Measurements from ENCODE around the gene B3GALNT2. TPM values are rescaled to one million over a fixed set of nuclear protein-coding genes. Genes with fewer than 3 reads are reported as not detected.

B3GALNT2 gene
- total and polyA plus RNA-seq, 11 donors, result 5.4 to 25.9 (median 20.1) TPM

DNA sequence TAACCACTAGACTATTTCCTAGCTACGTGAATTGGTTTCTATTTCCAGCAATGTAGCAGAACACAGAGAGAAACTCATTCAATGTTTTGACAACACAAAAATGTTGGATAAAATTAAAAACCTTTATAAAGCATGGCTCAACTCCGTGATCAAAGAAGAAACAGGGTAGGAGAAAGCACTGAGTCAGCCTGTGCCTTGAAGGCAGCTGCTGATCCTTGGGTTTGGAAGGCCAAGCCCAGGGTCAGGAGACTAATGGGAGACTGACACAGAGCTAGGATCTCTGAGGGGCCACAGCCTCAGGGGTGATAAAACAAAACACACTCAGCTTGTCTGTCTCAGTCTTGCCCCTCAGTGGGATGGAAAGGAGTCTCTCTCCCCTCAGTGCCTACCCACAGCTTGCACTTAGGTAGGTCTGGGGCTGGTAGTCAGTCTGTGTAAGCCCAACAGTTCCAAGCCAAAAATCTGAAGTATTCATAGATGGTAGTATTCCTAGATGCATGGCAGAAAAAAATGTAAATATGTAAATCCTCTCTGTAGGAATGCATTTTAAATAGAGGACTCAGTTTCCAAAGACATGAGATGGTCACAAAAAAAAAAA is 53.3 kb downstream of the B3GALNT2 start:
- no peak overlapping the region for H3K27ac ChIP-seq
- TF ChIP-seq POLR2A (IDR thresholded peaks at IDR 0.05), result no peak
- TF ChIP-seq, protein P1, sequence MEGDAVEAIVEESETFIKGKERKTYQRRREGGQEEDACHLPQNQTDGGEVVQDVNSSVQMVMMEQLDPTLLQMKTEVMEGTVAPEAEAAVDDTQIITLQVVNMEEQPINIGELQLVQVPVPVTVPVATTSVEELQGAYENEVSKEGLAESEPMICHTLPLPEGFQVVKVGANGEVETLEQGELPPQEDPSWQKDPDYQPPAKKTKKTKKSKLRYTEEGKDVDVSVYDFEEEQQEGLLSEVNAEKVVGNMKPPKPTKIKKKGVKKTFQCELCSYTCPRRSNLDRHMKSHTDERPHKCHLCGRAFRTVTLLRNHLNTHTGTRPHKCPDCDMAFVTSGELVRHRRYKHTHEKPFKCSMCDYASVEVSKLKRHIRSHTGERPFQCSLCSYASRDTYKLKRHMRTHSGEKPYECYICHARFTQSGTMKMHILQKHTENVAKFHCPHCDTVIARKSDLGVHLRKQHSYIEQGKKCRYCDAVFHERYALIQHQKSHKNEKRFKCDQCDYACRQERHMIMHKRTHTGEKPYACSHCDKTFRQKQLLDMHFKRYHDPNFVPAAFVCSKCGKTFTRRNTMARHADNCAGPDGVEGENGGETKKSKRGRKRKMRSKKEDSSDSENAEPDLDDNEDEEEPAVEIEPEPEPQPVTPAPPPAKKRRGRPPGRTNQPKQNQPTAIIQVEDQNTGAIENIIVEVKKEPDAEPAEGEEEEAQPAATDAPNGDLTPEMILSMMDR (IDR thresholded peaks at IDR 0.05), result no peak
- 54 to 75% (median 70%) methylated on average over 2 of the region's 2 CpGs for WGBS, 4 donors
- H3K4me3 ChIP-seq, result no peak overlapping the region
- H3K27me3 ChIP-seq, result no peaks in the 10 kb centered on the region
- peaks cover 0 to 4% (median 0%) of the 10 kb centered on the region in 12 donors for H3K4me1 ChIP-seq
- no peak for DNase-seq
- ATAC-seq, result no peak
- H3K9me3 ChIP-seq, result no peaks in the 10 kb centered on the region
- peaks cover 0 to 99% (median 86%) of the 10 kb centered on the region in 9 donors for H3K36me3 ChIP-seq
- intact Hi-C loops (cut with DNase I), result no loop called here

DNA sequence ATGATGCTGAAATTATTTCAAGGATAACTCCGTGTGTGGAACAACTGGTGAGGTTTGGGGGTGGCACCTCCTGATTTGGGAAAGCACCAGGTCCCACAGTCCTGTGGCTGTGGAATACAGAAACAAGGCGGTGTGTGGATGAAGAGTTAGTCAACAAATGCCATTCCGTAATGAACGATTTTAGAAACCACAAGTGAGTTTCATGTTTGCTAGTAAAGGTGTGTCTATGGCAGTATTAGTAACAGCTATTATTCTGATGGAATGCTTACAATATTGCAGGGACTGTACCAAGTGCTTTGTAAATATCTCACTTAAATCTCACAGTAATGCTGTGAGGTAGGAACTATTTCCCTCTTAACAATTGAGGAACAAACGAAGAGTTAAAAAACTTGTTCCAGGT is 53.8 kb downstream of the B3GALNT2 start:
- intact Hi-C loops (cut with DNase I), result no loop called here
- Histone ChIP-seq H3K27me3 (no peaks in the 10 kb centered on the region), H3K4me3 (no peak overlapping the region), H3K27ac (no peak overlapping the region), H3K4me1 (peaks cover 0 to 4% (median 0%) of the 10 kb centered on the region in 12 donors), H3K9me3 (no peaks in the 10 kb centered on the region), H3K36me3 (peaks cover 0 to 100% (median 92%) of the 10 kb centered on the region in 9 donors)
- TF ChIP-seq, protein P1 (IDR thresholded peaks at IDR 0.05), result no peak
- no peak for TF ChIP-seq POLR2A (IDR thresholded peaks at IDR 0.05)
- DNase-seq (no peak), ATAC-seq (no peak)
- WGBS, 4 donors, result 87 to 94% (median 89%) methylated on average over 5 of the region's 5 CpGs

DNA sequence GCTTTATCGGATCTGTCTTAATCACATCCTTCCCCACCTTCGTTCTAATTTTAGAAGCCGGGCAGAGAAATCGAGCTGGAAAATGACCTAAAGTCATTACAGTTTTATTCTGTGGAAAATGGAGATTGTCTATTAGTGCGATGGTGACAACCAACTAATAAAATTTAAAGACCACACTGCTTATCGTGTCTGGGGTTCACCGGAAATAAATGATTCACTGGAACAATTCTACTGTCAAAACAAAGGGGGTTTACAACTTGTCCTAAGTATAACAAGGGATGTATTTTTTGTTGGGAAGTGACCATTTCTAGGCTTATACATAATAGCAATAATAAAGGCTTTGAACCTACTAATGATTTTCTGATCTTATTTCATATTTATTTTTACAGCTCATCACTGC is 55.6 kb downstream of the B3GALNT2 start:
- no peaks in the 10 kb centered on the region for H3K27me3 ChIP-seq
- DNase-seq (no peak), ATAC-seq (no peak)
- no peaks in the 10 kb centered on the region for H3K9me3 ChIP-seq
- peaks cover 0 to 4% (median 0%) of the 10 kb centered on the region in 12 donors for H3K4me1 ChIP-seq
- intact Hi-C loops (cut with DNase I), result no loop called here
- no peak for TF ChIP-seq POLR2A (IDR thresholded peaks at IDR 0.05)
- TF ChIP-seq, protein P1 (IDR thresholded peaks at IDR 0.05), result no peak
- no peak overlapping the region for H3K4me3 ChIP-seq
- H3K36me3 ChIP-seq, result peaks cover 0 to 100% (median 96%) of the 10 kb centered on the region in 9 donors
- WGBS, 4 donors, result 57 to 66% (median 61%) methylated on average over 7 of the region's 7 CpGs
- H3K27ac ChIP-seq, result no peak overlapping the region

DNA sequence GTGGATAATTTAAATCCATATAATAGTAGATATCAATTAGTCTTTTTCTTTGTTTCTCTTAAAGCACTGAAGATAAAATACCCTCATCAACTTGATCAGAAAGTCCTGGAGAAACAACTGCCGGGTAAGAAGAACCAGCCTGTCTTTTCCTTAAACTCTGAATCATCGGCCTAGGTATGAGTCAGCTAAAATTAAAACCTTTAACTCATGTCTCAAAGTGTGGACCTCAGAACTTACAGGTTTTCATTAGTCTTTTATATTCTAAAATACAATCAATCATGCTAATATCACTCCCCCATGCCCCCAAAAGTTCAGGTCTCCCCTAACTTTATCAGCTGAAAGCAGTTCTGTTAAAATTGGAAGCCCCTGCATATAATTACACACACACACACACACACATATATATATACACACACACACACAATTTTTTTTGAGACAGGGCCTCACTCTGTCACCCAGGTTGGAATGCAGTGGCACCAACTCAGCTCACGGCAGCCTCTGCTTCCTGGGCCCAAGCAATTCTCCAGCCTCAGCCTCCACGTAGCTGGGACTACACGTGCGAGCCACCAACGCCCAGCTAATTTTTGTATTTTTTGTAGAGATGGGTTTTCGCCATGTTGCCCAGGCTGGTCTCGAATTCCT is 61.3 kb downstream of the B3GALNT2 start:
- WGBS, 4 donors, result 95 to 97% (median 96%) methylated on average over 9 of the region's 9 CpGs
- H3K4me1 ChIP-seq, result no peaks in the 10 kb centered on the region
- peaks cover 0 to 99% (median 95%) of the 10 kb centered on the region in 9 donors for H3K36me3 ChIP-seq
- intact Hi-C loops (cut with DNase I), result no loop called here
- TF ChIP-seq, protein P1 (IDR thresholded peaks at IDR 0.05), result no peak
- no peak for TF ChIP-seq POLR2A (IDR thresholded peaks at IDR 0.05)
- no peaks in the 10 kb centered on the region for H3K9me3 ChIP-seq
- ATAC-seq (no peak), DNase-seq (no peak)
- no peak overlapping the region for H3K27ac ChIP-seq
- H3K27me3 ChIP-seq, result no peaks in the 10 kb centered on the region
- H3K4me3 ChIP-seq, result no peak overlapping the region
